ENCODE data around the gene ACTN2. TPM values are rescaled to one million over a fixed set of nuclear protein-coding genes. Genes with fewer than 3 reads are reported as not detected.

ACTN2 gene
- total RNA-seq, 1 donor from 2014 or later: 1.5 TPM

- H3K9me3 ChIP-seq: no peaks in the 10 kb centered on the region
- TF ChIP-seq POLR2A (IDR thresholded peaks at IDR 0.05) (no peak), POLR2AphosphoS5 (IDR thresholded peaks at IDR 0.05; ENCODE audit: insufficient read depth in 1 of 2, low read depth in 1 of 2) (no peak), CTCF (IDR thresholded peaks at IDR 0.05) (no peak)
- no peak overlapping the region for H3K4me3 ChIP-seq
- no peaks in the 10 kb centered on the region for H3K36me3 ChIP-seq
- no peak overlapping the region for H3K27ac ChIP-seq
- H3K27me3 ChIP-seq: no peaks in the 10 kb centered on the region
- intact Hi-C loops (cut with DNase I): no loop called here
- no peak for DNase-seq (ENCODE audit: extremely low spot score in 2 of 2)
- H3K4me1 ChIP-seq: no peaks in the 10 kb centered on the region
Measured at GRCh38 chr1:236702791-236703394, 16.6 kb downstream of the ACTN2 start.

DNA sequence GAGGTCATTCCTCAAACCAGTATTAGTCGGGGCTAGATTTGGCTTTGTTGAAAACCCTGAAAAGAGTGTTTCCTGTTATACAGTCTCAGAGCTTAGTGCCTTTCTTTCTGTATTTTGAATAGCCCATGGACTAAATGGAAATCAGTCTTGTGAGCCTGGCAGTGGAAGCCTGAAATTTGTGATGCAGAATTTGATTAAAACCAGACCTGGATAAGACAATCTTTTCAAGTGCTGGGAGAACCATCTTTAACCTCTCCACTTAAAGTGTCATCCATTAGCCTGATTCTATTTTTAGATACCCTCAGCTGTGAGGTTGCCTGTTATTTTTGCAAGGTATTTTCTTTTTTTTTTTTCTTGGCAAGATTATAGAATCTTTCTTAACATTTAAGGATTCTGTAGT is 19.5 kb downstream of the ACTN2 start:
- intact Hi-C loops (cut with DNase I): no loop called here
- Histone ChIP-seq H3K36me3 (no peaks in the 10 kb centered on the region), H3K27ac (no peak overlapping the region), H3K27me3 (no peaks in the 10 kb centered on the region), H3K4me1 (no peaks in the 10 kb centered on the region), H3K9me3 (no peaks in the 10 kb centered on the region), H3K4me3 (no peak overlapping the region)
- no peak for DNase-seq (ENCODE audit: extremely low spot score in 2 of 2)
- TF ChIP-seq POLR2A (IDR thresholded peaks at IDR 0.05): no peak
- no peak for TF ChIP-seq CTCF (IDR thresholded peaks at IDR 0.05)
- TF ChIP-seq POLR2AphosphoS5 (IDR thresholded peaks at IDR 0.05; ENCODE audit: insufficient read depth in 1 of 2, low read depth in 1 of 2): no peak

DNA sequence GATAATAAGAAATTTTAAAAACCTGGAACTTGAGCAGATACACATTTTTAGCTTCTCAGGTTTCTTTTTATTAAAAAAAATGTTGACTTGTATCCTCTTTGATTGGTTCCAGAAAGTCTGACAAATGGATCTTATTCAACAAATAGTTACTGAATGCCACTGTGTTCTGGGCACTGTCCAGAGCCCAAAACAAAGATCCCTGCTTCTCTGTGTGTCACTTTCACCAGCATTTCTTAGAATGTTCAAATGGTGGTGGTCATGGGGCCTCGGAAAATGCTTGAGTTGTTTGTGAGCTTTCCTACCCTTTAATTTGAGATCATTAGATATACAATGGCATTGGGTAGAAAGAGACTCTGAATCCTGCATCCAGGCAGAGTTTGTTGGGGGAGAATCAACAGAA is 19.9 kb downstream of the ACTN2 start:
- intact Hi-C loops (cut with DNase I): no loop called here
- no peaks in the 10 kb centered on the region for H3K27me3 ChIP-seq
- DNase-seq (ENCODE audit: extremely low spot score in 2 of 2): no peak

DNA sequence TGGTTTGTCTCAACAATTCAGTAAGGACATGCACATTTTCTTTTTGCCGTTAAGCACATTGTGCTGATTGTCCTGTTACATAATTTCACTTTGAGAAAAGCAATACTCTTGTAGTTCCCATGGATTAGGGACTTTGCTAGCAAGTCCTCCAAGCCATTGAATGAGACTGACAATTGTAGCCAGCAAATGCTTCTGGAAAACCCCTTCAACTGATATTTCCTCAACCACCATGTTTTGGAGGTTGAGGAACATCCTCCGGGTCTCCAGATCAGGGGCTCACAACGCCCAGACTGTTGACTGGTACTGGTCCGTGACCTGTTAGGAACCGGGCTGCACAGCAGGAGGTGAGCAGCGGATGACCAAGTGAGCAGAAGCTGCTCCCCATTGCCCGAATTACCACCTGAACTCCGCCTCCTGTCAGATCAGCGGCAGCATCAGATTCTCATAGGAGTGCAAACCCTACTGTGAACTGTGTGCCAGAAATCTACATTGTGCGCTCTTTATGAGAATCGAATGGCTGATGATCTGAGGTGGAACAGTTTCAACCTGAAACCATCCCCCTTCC is 24.1 kb downstream of the ACTN2 start:
- no peak overlapping the region for H3K27ac ChIP-seq
- no peaks in the 10 kb centered on the region for H3K27me3 ChIP-seq
- no peaks in the 10 kb centered on the region for H3K9me3 ChIP-seq
- intact Hi-C loops (cut with DNase I): no loop called here
- H3K4me3 ChIP-seq: no peak overlapping the region
- no peaks in the 10 kb centered on the region for H3K4me1 ChIP-seq
- no peaks in the 10 kb centered on the region for H3K36me3 ChIP-seq
- no peak for TF ChIP-seq CTCF (IDR thresholded peaks at IDR 0.05)
- no peak for TF ChIP-seq POLR2AphosphoS5 (IDR thresholded peaks at IDR 0.05; ENCODE audit: insufficient read depth in 1 of 2, low read depth in 1 of 2)
- TF ChIP-seq POLR2A (IDR thresholded peaks at IDR 0.05): no peak
- no peak for DNase-seq (ENCODE audit: extremely low spot score in 2 of 2)

More for the DNA sequence above, 19.9 kb downstream of the ACTN2 start:
- Histone ChIP-seq H3K4me3 (no peak overlapping the region), H3K27ac (no peak overlapping the region), H3K36me3 (no peaks in the 10 kb centered on the region), H3K9me3 (no peaks in the 10 kb centered on the region), H3K4me1 (no peaks in the 10 kb centered on the region)
- no peak for TF ChIP-seq POLR2AphosphoS5 (IDR thresholded peaks at IDR 0.05; ENCODE audit: insufficient read depth in 1 of 2, low read depth in 1 of 2)
- no peak for TF ChIP-seq CTCF (IDR thresholded peaks at IDR 0.05)
- TF ChIP-seq POLR2A (IDR thresholded peaks at IDR 0.05): no peak

GRCh38 chr1:236716160-236716559 is 29.9 kb downstream of the ACTN2 start:
- no peaks in the 10 kb centered on the region for H3K9me3 ChIP-seq
- intact Hi-C loops (cut with DNase I): no loop called here

More at GRCh38 chr1:236716160-236716559, 29.9 kb downstream of the ACTN2 start:
- peaks cover 5% of the 10 kb centered on the region for H3K4me1 ChIP-seq
- H3K27ac ChIP-seq: no peak overlapping the region
- H3K27me3 ChIP-seq: no peaks in the 10 kb centered on the region
- TF ChIP-seq POLR2A (IDR thresholded peaks at IDR 0.05): no peak
- TF ChIP-seq POLR2AphosphoS5 (IDR thresholded peaks at IDR 0.05; ENCODE audit: insufficient read depth in 1 of 2, low read depth in 1 of 2): no peak
- no peak for TF ChIP-seq CTCF (IDR thresholded peaks at IDR 0.05)
- H3K4me3 ChIP-seq: no peak overlapping the region
- DNase-seq (ENCODE audit: extremely low spot score in 2 of 2): no peak
- no peaks in the 10 kb centered on the region for H3K36me3 ChIP-seq
